Measurements from ENCODE around the gene ECM1.

The ECM1 gene

GRCh38 chr1:150484861-150485260 is 23.0 kb upstream of the ECM1 start:
- no peak overlapping the region for H3K4me3 ChIP-seq (ENCODE audit: control insufficient read depth, low read depth, low read length)
- TF ChIP-seq, protein P1, sequence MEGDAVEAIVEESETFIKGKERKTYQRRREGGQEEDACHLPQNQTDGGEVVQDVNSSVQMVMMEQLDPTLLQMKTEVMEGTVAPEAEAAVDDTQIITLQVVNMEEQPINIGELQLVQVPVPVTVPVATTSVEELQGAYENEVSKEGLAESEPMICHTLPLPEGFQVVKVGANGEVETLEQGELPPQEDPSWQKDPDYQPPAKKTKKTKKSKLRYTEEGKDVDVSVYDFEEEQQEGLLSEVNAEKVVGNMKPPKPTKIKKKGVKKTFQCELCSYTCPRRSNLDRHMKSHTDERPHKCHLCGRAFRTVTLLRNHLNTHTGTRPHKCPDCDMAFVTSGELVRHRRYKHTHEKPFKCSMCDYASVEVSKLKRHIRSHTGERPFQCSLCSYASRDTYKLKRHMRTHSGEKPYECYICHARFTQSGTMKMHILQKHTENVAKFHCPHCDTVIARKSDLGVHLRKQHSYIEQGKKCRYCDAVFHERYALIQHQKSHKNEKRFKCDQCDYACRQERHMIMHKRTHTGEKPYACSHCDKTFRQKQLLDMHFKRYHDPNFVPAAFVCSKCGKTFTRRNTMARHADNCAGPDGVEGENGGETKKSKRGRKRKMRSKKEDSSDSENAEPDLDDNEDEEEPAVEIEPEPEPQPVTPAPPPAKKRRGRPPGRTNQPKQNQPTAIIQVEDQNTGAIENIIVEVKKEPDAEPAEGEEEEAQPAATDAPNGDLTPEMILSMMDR (conservative IDR thresholded peaks at IDR 0.05; ENCODE audit: control insufficient read depth, insufficient read depth, low read depth, low read length), result peak; percentile 47
- DNase-seq (ENCODE audit: low read depth), result peak; percentile 61

GRCh38 chr1:150486966-150487762 is 20.7 kb upstream of the ECM1 start, which contains the start of gene TARS2:
TSS of gene TARS2 (plus strand) at chr1:150487419. CDS start at chr1:150487451, 32 bp downstream.
- H3K4me3 ChIP-seq (ENCODE audit: control insufficient read depth, low read depth, low read length), result peak within 1 kb of the TSS; percentile 96
- peak; percentile 99 for DNase-seq (ENCODE audit: low read depth)
- TF ChIP-seq, protein P1 (conservative IDR thresholded peaks at IDR 0.05; ENCODE audit: control insufficient read depth, insufficient read depth, low read depth, low read length), result peak; percentile 26

DNA sequence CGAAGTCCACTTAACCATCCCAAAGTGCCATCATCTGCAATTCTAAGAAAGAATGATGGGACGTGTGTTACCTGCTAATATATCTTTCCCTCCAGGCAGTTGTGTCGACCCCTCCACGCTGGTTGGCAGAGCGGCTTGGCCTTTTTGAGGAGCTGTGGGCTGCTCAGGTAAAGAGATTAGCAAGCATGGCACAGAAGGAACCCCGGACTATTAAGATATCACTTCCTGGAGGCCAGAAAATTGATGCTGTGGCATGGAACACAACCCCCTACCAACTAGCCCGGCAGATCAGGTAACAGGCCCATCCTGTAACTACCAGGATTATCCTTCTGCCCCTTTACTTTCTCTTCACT is 20.2 kb upstream of the ECM1 start:
- H3K4me3 ChIP-seq (ENCODE audit: control insufficient read depth, low read depth, low read length), result peak overlapping the region; percentile 96
- DNase-seq (ENCODE audit: low read depth), result no peak
- TF ChIP-seq, protein P1 (conservative IDR thresholded peaks at IDR 0.05; ENCODE audit: control insufficient read depth, insufficient read depth, low read depth, low read length), result no peak

GRCh38 chr1:150493175-150493574 is 14.7 kb upstream of the ECM1 start:
- TF ChIP-seq, protein P1 (conservative IDR thresholded peaks at IDR 0.05; ENCODE audit: control insufficient read depth, insufficient read depth, low read depth, low read length), result no peak
- no peak for DNase-seq (ENCODE audit: low read depth)

DNA sequence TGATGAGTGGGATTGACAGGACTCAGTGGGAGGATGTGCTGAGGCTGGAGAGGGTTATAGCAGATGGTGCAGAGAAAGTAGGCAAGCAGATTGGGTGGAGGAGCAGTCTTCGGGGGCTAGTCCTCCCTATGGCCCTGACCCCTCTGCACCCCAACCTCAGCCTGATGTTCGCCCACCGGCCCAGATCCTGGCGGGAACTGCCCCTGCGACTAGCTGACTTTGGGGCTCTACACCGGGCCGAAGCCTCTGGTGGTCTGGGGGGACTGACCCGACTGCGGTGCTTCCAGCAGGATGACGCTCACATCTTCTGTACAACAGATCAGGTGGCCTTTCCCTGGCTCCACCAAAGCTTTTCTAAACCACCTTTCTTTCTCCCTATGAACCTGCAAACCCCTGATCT is 9.6 kb upstream of the ECM1 start:
- DNase-seq (ENCODE audit: low read depth), result no peak
- TF ChIP-seq, protein P1 (conservative IDR thresholded peaks at IDR 0.05; ENCODE audit: control insufficient read depth, insufficient read depth, low read depth, low read length), result no peak
- no peak overlapping the region for H3K4me3 ChIP-seq (ENCODE audit: control insufficient read depth, low read depth, low read length)

More at GRCh38 chr1:150493175-150493574, 14.7 kb upstream of the ECM1 start:
- no peak overlapping the region for H3K4me3 ChIP-seq (ENCODE audit: control insufficient read depth, low read depth, low read length)

DNA sequence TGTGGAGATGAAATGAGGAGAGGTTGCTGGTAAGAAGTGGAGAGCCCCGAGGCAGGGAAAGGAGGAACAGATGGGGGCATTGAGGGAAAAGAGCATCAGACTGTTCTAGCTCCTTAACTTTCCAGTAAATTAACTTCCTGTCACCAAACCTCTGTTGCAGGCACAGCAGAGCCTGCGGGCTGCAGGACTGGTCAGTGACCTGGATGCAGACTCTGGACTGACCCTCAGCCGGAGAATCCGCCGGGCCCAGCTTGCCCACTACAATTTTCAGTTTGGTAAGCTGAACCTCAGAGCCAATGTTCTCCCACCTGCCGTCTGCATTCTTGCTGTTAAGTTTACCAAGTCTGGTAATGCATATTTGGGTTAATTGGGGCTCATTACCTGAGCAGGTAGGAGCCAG is 2.5 kb upstream of the ECM1 start:
- H3K4me3 ChIP-seq (ENCODE audit: control insufficient read depth, low read depth, low read length), result no peak overlapping the region
- DNase-seq (ENCODE audit: low read depth), result no peak
- TF ChIP-seq, protein P1 (conservative IDR thresholded peaks at IDR 0.05; ENCODE audit: control insufficient read depth, insufficient read depth, low read depth, low read length), result no peak

All from fibroblast of mammary gland (primary cell).